Endothelial cell (in vitro differentiated cells): Measurements from ENCODE around the gene TMEM86B. TPM values are rescaled to one million over a fixed set of nuclear protein-coding genes. Genes with fewer than 3 reads are reported as not detected.

ENCODE experiments used
- DNase-seq: peaks from one replicate; pipeline ENCODE4 v3.0.0; 2021; ENCODE audit warnings: low spot score
- H3K27ac Mint-ChIP-seq: one replicate; pipeline ENCODE4 v1.8.0; 2021; ENCODE audit warnings: mixed read lengths, inconsistent platforms; ENCODE audit not compliant: unreplicated experiment
- H3K27me3 Mint-ChIP-seq: one replicate; pipeline ENCODE4 v1.8.0; 2021; ENCODE audit warnings: mild to moderate bottlenecking, moderate library complexity, mixed read lengths, inconsistent platforms; ENCODE audit not compliant: unreplicated experiment
- H3K36me3 Mint-ChIP-seq: one replicate; pipeline ENCODE4 v1.8.0; 2021; ENCODE audit warnings: mild to moderate bottlenecking, low read depth, mixed read lengths, inconsistent platforms; ENCODE audit not compliant: unreplicated experiment
- H3K4me1 Mint-ChIP-seq: one replicate; pipeline ENCODE4 v1.8.0; 2021; ENCODE audit warnings: mild to moderate bottlenecking, mixed read lengths, inconsistent platforms; ENCODE audit not compliant: unreplicated experiment
- H3K4me3 Mint-ChIP-seq: one replicate; pipeline ENCODE4 v1.8.0; 2021; ENCODE audit warnings: mild to moderate bottlenecking, mixed read lengths, inconsistent platforms; ENCODE audit not compliant: unreplicated experiment
- H3K9me3 Mint-ChIP-seq: one replicate; pipeline ENCODE4 v1.8.0; 2021; ENCODE audit warnings: mixed read lengths, inconsistent platforms; ENCODE audit not compliant: unreplicated experiment
- total RNA-seq: library from RNA; stranded (reverse); fragmentation: NEBNext Ultra II Directional; extraction: Animal tissue kit (Norgen Biotek cat#: 25700); gene quantifications from one replicate; pipeline ENCODE4 v1.2.1, GENCODE V29; 2021; ENCODE audit not compliant: unreplicated experiment
- TF ChIP-seq, protein P1 (sequence below): fragments of 200-600 bp; sonication (generic); IDR thresholded peaks from one replicate; pipeline ENCODE4 v1.5.0; 2021; ENCODE audit warnings: antibody characterized with exemption; ENCODE audit not compliant: unreplicated experiment

Gene TMEM86B
- total RNA-seq, 1 donor from 2014 or later: 4.1 TPM

DNA sequence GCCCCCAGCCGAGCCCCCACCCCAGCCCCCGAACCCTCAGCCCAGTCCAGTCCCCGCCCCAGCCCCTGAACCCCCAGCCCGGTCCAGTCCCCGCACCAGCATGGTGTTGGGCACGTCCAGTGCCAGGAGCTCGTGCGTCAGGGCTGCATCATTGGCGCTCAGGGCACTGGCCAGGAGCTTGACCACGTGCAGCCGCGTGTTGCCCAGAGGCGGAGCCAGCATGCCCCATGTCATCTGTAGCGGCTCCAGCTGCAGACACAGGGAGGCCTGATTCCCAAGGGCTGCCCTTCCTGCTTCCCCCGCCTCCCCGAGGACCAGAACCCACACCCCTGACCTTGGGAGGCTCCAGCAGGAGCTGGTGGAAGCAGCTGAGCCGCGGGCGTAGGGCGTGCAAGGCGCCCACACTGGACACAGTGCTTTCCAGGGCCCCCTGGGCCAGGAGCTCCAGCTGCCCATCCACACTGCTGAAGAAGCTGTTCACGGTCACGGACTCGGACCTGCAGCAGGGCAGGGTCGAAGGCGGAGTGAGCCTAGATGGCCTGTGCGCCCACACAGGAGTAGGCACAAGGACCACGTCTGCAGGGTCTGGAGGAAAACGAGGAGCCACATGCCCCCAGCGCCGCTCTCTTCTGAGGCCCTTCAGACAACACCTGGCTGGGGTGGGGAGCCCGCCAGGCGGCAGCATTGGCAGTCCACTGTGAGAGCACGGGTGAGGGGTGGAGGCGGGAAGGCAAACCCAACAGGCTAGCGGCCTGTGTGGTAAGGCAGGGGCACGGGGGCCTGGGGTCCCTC, 12.8 kb upstream of the TMEM86B start:
- no peak overlapping the region for H3K27ac Mint-ChIP-seq
- peaks cover 47% of the 10 kb centered on the region for H3K36me3 Mint-ChIP-seq
- no peaks in the 10 kb centered on the region for H3K4me1 Mint-ChIP-seq
- peaks cover 7% of the 10 kb centered on the region for H3K27me3 Mint-ChIP-seq
- no peak overlapping the region for H3K4me3 Mint-ChIP-seq
- TF ChIP-seq, protein P1, sequence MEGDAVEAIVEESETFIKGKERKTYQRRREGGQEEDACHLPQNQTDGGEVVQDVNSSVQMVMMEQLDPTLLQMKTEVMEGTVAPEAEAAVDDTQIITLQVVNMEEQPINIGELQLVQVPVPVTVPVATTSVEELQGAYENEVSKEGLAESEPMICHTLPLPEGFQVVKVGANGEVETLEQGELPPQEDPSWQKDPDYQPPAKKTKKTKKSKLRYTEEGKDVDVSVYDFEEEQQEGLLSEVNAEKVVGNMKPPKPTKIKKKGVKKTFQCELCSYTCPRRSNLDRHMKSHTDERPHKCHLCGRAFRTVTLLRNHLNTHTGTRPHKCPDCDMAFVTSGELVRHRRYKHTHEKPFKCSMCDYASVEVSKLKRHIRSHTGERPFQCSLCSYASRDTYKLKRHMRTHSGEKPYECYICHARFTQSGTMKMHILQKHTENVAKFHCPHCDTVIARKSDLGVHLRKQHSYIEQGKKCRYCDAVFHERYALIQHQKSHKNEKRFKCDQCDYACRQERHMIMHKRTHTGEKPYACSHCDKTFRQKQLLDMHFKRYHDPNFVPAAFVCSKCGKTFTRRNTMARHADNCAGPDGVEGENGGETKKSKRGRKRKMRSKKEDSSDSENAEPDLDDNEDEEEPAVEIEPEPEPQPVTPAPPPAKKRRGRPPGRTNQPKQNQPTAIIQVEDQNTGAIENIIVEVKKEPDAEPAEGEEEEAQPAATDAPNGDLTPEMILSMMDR: no peak
- no peaks in the 10 kb centered on the region for H3K9me3 Mint-ChIP-seq
- DNase-seq: no peak

DNA sequence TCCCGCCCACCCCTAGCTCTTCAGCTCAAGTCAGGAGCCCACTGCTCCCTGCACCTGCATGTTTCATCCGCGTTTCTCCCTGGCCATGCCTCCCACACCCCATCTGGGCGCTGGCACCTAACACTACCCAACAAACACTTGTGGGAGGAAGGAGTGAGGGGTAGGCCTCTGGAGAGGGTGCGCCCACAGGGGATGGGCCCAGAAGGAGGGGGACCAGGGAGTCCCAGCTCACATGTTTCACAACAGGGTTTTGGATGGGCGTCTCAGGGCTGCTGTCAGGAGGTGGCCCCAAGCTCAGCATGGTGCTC, 12.1 kb upstream of the TMEM86B start:
- Mint-ChIP-seq H3K4me3 (peak overlapping the region; percentile 57), H3K27me3 (peaks cover 6% of the 10 kb centered on the region), H3K27ac (no peak overlapping the region), H3K4me1 (no peaks in the 10 kb centered on the region), H3K36me3 (peaks cover 52% of the 10 kb centered on the region), H3K9me3 (no peaks in the 10 kb centered on the region)
- no peak for DNase-seq
- TF ChIP-seq, protein P1: no peak

DNA sequence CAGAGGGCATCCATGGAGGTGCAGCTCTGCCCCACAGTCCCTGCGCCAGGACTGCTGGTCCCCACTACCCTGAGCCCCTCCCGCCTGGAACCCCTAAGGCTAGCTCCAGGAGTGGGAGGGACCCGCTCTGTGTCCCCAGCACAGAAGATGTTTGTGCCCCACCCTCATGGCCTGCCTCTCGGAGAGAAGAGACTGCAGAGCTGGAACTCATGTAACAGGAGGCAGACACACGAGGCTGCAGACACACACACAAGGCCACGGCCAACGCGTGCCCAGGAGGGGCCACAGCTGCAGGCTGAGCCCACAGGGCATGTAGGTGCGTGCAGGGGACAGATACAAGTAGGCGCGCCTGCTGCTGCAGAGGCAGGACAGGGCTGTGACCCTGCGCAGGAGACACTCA, 10.4 kb upstream of the TMEM86B start:
- Mint-ChIP-seq H3K36me3 (peaks cover 59% of the 10 kb centered on the region), H3K27ac (no peak overlapping the region), H3K4me3 (no peak overlapping the region), H3K9me3 (no peaks in the 10 kb centered on the region), H3K4me1 (no peaks in the 10 kb centered on the region), H3K27me3 (peaks cover 5% of the 10 kb centered on the region)
- no peak for DNase-seq
- TF ChIP-seq, protein P1: no peak

DNA sequence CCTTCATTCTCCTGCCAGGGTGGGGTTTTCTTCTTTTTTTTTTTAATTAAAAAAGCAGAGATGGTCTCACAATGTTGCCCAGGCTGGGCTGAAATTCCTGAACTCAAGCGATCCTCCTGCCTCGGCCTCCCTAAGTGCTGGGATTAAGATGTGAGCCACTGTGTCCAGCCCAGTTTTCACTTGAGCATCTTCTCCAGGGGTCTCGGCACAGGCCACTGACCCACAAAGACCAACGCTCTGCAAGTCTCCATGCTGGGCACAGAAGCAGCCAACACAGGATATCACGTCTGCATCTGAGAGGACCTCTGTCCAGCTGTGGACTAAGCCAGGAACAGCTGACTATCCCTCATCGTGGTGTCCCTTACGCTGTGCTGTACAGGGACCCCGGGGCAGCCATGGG, 9.5 kb upstream of the TMEM86B start:
- H3K27me3 Mint-ChIP-seq: peaks cover 5% of the 10 kb centered on the region
- peaks cover 53% of the 10 kb centered on the region for H3K36me3 Mint-ChIP-seq
- TF ChIP-seq, protein P1: no peak
- no peak overlapping the region for H3K4me3 Mint-ChIP-seq
- H3K4me1 Mint-ChIP-seq: no peaks in the 10 kb centered on the region
- H3K27ac Mint-ChIP-seq: no peak overlapping the region
- no peaks in the 10 kb centered on the region for H3K9me3 Mint-ChIP-seq
- DNase-seq: no peak

DNA sequence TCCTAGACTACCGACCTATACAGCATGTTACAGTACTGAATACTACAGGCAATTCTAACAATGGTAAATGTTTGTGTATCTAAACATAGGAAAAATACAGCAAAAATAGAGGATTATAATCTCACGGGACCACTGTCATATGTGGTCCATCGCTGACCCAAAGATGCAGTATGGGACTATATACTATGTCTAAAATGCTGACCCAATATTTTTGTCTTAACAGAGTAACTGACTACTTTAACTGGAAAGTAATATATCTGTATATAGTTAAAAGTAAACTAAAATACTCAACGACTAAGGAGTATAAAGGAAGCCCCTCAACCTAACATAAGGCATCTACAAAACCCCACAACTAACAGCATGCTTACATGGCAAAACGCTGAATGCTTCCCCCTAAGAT, 4.4 kb upstream of the TMEM86B start:
- Mint-ChIP-seq H3K4me3 (no peak overlapping the region), H3K36me3 (peaks cover 46% of the 10 kb centered on the region), H3K27me3 (peaks cover 10% of the 10 kb centered on the region), H3K4me1 (no peaks in the 10 kb centered on the region), H3K27ac (no peak overlapping the region), H3K9me3 (no peaks in the 10 kb centered on the region)
- TF ChIP-seq, protein P1: no peak
- no peak for DNase-seq
